Uterus (tissue), 2 donors: ENCODE measurements around the gene METTL26.

Source experiments
- POLR2A ChIP-seq, 2 donors: fragments of 450-650 bp; IDR thresholded peaks; one replicate each; pipeline ENCODE4 v1.6.1; 2016; ENCODE audit warnings: antibody characterized with exemption in 2 of 2, mild to moderate bottlenecking in 1 of 2, moderate library complexity in 1 of 2
- TF ChIP-seq, protein P1 (sequence below), 4 experiments: fragments of 200-600 bp in 2 of 4; fragments of 450-650 bp in 2 of 4; sonication (generic) in 2 of 4; IDR thresholded peaks; one replicate each; pipeline ENCODE4 v1.5.1; 2016 to 2019; ENCODE audit warnings: antibody characterized with exemption in 4 of 4, mild to moderate bottlenecking in 2 of 4, moderate library complexity in 1 of 4

DNA sequence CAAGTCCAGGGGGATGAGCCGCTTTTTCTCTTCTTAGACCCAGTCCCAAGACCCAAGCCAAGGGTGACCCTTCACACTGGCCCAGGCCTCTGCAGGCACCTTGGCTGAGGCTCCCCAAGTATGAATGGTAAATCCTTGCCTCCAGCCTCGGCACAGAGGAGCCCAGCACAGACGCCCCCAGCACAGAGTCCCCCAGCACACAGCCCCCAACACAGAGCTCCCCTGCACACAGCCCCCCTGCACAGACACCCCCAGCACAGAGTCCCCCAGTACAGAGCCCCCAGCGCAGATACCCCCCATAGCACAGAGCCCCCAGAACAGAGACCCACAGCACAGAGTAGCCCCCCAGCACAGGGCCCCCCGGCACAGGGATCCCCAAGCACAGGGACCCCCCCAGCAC, 4.5 kb upstream of the METTL26 start:
- TF ChIP-seq, protein P1, sequence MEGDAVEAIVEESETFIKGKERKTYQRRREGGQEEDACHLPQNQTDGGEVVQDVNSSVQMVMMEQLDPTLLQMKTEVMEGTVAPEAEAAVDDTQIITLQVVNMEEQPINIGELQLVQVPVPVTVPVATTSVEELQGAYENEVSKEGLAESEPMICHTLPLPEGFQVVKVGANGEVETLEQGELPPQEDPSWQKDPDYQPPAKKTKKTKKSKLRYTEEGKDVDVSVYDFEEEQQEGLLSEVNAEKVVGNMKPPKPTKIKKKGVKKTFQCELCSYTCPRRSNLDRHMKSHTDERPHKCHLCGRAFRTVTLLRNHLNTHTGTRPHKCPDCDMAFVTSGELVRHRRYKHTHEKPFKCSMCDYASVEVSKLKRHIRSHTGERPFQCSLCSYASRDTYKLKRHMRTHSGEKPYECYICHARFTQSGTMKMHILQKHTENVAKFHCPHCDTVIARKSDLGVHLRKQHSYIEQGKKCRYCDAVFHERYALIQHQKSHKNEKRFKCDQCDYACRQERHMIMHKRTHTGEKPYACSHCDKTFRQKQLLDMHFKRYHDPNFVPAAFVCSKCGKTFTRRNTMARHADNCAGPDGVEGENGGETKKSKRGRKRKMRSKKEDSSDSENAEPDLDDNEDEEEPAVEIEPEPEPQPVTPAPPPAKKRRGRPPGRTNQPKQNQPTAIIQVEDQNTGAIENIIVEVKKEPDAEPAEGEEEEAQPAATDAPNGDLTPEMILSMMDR (IDR thresholded peaks at IDR 0.05): no peak
- no peak for TF ChIP-seq POLR2A (IDR thresholded peaks at IDR 0.05)
